ENCODE measurements around the gene YRDC.

YRDC gene

GRCh38 chr1:37759451-37759850 lies 48.6 kb downstream of the YRDC start:
- no peak for TF ChIP-seq PATZ1 (CRISPR knock-in tag; IDR thresholded peaks at IDR 0.05; ENCODE audit: borderline replicate concordance)
- TF ChIP-seq ZFP30 (CRISPR knock-in tag; IDR thresholded peaks at IDR 0.05): no peak
- no peak for TF ChIP-seq SNAI2 (CRISPR knock-in tag; IDR thresholded peaks at IDR 0.05)
- TF ChIP-seq ESRRG (CRISPR knock-in tag; IDR thresholded peaks at IDR 0.05): no peak
- TF ChIP-seq GLIS3 (CRISPR knock-in tag; IDR thresholded peaks at IDR 0.05): no peak
- no peak for TF ChIP-seq ZNF8 (CRISPR knock-in tag; IDR thresholded peaks at IDR 0.05)
- TF ChIP-seq PPARA (CRISPR knock-in tag; IDR thresholded peaks at IDR 0.05; ENCODE audit: borderline replicate concordance): no peak
- TF ChIP-seq ZFP3 (CRISPR knock-in tag; IDR thresholded peaks at IDR 0.05): no peak
- TF ChIP-seq OSR1 (CRISPR knock-in tag; IDR thresholded peaks at IDR 0.05): no peak
- ATAC-seq: no peak

GRCh38 chr1:37755951-37756560 lies 52.0 kb downstream of the YRDC start:
- ATAC-seq: no peak
- TF ChIP-seq PATZ1 (CRISPR knock-in tag; IDR thresholded peaks at IDR 0.05; ENCODE audit: borderline replicate concordance) (no peak), OSR1 (CRISPR knock-in tag; IDR thresholded peaks at IDR 0.05) (no peak), ESRRG (CRISPR knock-in tag; IDR thresholded peaks at IDR 0.05) (no peak), ARNTL (CRISPR knock-in tag; IDR thresholded peaks at IDR 0.05; ENCODE audit: borderline replicate concordance, low read depth) (no peak), ZC3H10 (CRISPR knock-in tag; IDR thresholded peaks at IDR 0.05) (no peak), CREB5 (CRISPR knock-in tag; IDR thresholded peaks at IDR 0.05; ENCODE audit: low read depth) (no peak), ZFP3 (CRISPR knock-in tag; IDR thresholded peaks at IDR 0.05) (no peak), BACH2 (CRISPR knock-in tag; IDR thresholded peaks at IDR 0.05; ENCODE audit: borderline replicate concordance) (no peak), CSRNP3 (CRISPR knock-in tag; IDR thresholded peaks at IDR 0.05) (no peak)

- TF ChIP-seq ZC3H10 (CRISPR knock-in tag; IDR thresholded peaks at IDR 0.05) (no peak), BACH2 (CRISPR knock-in tag; IDR thresholded peaks at IDR 0.05; ENCODE audit: borderline replicate concordance) (no peak), ZFP30 (CRISPR knock-in tag; IDR thresholded peaks at IDR 0.05) (no peak), TCF4 (CRISPR knock-in tag; IDR thresholded peaks at IDR 0.05; ENCODE audit: borderline replicate concordance) (no peak), SNAI2 (CRISPR knock-in tag; IDR thresholded peaks at IDR 0.05) (no peak), TOX (CRISPR knock-in tag; IDR thresholded peaks at IDR 0.05; ENCODE audit: borderline replicate concordance) (no peak), PATZ1 (CRISPR knock-in tag; IDR thresholded peaks at IDR 0.05; ENCODE audit: borderline replicate concordance) (no peak)
- ATAC-seq: no peak
Measured at GRCh38 chr1:37755290-37755689, 52.7 kb downstream of the YRDC start.

- ATAC-seq: no peak
- no peak for TF ChIP-seq GLIS3 (CRISPR knock-in tag; IDR thresholded peaks at IDR 0.05)
- no peak for TF ChIP-seq RARB (CRISPR knock-in tag; IDR thresholded peaks at IDR 0.05)
- TF ChIP-seq OSR1 (CRISPR knock-in tag; IDR thresholded peaks at IDR 0.05): no peak
- no peak for TF ChIP-seq SNAI2 (CRISPR knock-in tag; IDR thresholded peaks at IDR 0.05)
- TF ChIP-seq POU6F1 (CRISPR knock-in tag; IDR thresholded peaks at IDR 0.05; ENCODE audit: borderline replicate concordance, low read depth): no peak
- no peak for TF ChIP-seq TSHZ2 (CRISPR knock-in tag; IDR thresholded peaks at IDR 0.05)
- no peak for TF ChIP-seq ZC3H10 (CRISPR knock-in tag; IDR thresholded peaks at IDR 0.05)
Measured at GRCh38 chr1:37753473-37754321, 54.3 kb downstream of the YRDC start.
